HG03066 (cell line): ENCODE results near the gene PHYKPL.

Experiments used
- ATAC-seq: cut with Tn5 transposase; IDR thresholded peaks from one replicate; pipeline ENCODE4 v1.9.1; 2021; ENCODE audit warnings: low read depth; ENCODE audit not compliant: unreplicated experiment

Gene PHYKPL

DNA sequence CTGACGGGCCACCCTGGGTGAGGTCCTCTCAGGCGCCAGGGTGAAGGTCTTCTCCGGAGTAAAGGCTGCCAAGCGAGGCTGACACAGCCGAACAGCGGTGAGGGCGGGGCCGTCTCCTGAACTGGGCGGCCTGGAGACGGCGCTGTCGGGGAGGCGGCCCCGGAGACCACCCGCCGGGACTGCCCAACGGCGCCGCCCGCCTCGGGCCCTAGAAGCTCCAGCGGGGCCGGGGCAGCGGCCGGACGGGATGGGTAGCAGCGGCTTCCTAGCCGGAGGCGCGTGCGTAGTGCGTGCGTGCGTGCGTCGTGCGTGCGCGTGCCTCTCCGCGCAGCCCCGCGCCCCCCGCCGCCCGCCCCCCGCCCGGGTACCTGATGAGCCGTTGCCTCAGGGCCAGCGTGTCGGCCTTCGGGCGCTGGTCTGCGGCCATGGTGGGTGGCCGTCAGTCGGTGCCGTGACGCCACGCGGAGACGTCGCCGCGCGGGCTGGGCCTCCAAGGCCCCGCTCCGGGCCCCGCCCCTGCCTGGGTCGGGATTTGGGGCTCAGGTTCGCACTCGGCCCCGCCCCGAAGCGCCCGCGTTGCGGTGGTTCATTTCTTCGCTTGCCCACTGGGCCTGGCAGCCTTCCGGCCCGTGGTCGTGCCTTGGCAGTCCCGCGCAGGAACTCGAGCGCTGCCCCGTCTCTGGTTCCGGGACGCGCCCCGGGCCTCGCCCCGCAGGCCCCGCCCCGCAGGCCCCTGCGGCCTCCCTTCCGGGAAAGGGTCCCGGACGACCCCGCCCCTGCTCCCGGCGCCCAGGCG lies at the start of gene PHYKPL:
Gene PHYKPL, minus strand, starts transcription at position 679 of the 796 bp plus-strand sequence. Its CDS starts 252 bp downstream, at position 427.
- peak; percentile 66 for ATAC-seq

DNA sequence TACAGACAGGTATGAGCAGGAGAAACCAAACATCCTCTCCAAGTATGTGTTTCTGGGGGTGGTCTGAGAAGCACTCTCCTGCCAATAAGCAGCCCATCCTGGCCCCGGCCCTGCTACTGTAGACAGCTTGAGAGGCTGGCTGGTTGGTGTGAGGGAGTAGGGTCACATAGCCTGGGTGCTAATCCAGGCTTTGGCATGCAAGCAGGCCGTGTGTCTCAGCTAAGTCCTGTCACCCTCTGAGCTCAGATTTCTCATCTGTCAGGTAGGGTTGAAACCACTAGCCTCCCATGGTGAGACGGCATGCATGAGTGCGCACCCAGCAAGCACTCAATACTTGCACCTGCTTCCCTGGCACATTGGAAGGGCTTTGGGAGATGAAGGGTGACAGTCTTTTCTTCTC lies 49.8 kb upstream of the PHYKPL start:
- no peak for ATAC-seq

DNA sequence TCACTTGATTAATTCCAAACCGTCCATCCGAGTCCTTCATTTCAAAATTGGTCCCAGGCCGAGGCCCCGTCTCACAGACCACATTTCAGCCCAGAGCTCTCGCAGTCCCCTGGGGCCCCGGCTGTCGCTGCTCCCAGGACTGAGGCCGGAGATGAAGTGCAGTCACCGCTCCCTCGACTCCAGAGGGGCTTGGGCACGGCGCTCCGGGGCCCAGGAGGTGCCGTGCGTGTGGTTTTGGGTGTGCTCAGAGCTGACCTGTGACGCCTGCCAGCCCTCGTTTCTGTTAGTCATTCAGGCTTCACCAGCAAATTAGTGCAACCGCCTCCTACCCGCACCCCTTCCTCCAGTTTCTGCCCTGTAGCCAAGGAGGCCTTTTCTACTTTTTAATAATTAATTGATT lies 48.7 kb upstream of the PHYKPL start:
- no peak for ATAC-seq

GRCh38 chr5:178280631-178281030 lies 48.0 kb upstream of the PHYKPL start:
- ATAC-seq, result no peak

DNA sequence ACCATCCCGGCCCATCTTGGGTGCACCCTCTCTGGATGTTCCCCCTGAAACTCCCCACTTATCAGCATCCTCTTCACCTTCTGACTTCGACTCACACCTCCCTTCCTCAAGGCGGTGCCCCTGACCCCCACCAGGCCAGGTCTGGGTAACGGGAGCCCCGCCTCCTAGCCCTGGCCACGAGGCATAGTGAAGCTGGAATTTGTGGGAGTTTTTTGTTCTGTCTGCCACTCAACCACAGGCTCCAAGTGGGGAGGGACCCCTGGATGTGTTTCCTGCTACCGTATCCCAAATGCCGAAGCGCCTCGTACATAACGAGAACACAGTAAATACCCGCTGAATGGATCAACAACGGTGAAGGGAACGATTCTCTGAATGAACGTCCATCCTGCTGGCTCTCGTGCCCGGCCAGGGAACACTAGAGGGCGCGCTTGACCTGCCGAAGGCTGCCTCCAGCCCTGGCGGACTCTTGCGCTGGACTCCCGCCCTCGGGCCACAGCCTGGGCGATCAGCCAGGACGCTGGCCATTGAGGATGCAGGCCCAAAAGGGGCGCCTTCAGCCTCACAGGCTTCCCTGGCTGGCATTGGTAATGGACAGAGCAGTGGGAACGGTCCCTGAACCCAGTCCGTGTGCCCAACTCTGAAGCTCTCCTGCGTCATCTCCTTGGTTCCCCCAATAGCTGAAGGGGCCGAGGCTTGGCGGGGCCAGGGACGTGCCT lies 47.3 kb upstream of the PHYKPL start:
- no peak for ATAC-seq

GRCh38 chr5:178279026-178279722 lies 46.6 kb upstream of the PHYKPL start:
- ATAC-seq, result no peak

GRCh38 chr5:178278358-178279023 lies 45.9 kb upstream of the PHYKPL start:
- no peak for ATAC-seq

- ATAC-seq, result no peak
These were observed 45.3 kb upstream of the PHYKPL start for GRCh38 chr5:178277866-178278265.

DNA sequence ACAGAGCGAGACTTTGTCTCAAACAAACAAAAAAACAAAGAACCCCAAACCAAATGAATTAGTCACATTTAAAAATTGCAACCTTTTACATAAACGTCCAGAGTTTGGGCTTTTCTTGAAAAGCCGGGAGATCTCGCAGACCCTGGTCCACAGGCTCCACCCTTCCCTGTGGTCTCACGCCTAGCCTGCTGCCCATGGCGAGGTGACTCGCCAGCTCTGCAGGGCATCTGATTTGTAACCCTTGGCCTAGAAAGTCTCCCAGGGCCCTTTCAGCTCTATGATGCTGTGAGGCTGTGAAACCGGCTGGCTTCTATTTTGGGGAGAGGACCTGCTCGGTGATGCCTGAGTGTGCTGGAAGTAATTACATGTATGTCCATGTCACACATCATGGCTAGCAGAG lies 44.7 kb upstream of the PHYKPL start:
- ATAC-seq, result no peak

- no peak for ATAC-seq
These were observed 42.4 kb upstream of the PHYKPL start for GRCh38 chr5:178274781-178275537.

GRCh38 chr5:178273665-178274541 lies 41.3 kb upstream of the PHYKPL start:
- ATAC-seq, result no peak

- no peak for ATAC-seq
These were observed 40.4 kb upstream of the PHYKPL start for GRCh38 chr5:178273041-178273440.

DNA sequence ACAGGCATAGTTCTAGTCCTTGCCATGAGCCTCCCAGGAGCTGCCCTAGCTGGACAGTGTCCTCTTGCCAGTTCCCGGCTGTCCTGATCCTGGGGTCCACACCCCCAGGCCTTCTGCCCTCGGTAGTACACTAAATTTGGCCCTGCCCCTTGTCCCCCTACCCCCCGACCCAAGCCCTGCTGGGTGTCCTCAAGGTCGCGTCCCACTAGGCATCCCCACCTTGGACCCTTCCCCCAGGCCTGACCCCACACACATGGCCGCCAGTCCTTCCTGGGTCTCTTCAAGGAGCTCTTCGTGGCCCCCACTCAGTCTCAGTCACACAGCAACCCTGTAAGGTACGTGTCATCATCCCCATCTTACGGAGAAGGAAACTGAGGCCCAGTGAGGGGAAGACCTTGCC lies 40.0 kb upstream of the PHYKPL start:
- no peak for ATAC-seq

GRCh38 chr5:178271726-178272479 lies 39.3 kb upstream of the PHYKPL start:
- ATAC-seq, result no peak

GRCh38 chr5:178271231-178271630 lies 38.6 kb upstream of the PHYKPL start:
- ATAC-seq, result no peak

GRCh38 chr5:178269499-178269898 lies 36.9 kb upstream of the PHYKPL start:
- no peak for ATAC-seq

DNA sequence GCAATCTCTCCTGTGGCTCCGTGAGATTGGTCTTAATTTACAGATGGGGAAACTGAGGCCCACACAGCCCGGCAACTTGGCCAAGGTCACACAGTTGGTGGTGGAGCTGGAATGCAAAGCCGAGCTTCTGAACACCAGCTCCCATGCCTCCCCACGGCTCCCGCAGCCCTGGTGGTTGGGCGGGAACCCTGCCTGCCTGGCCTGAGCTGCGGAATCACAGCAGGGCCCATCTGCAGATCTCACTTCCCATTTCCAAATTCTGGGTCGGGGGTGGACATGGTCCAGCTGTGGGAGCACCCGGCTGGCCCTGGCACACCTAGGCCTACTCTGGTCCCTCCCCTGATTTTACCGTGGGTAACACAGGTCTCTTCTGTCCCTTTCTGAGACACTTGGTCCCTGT lies 35.3 kb upstream of the PHYKPL start:
- ATAC-seq, result no peak

- ATAC-seq, result no peak
These were observed 34.6 kb upstream of the PHYKPL start for GRCh38 chr5:178267245-178267644.
